HG03196 (cell line): ENCODE results near the gene DCDC2B.
"Not testable (repeated sequence)": the region's sequence is repeated elsewhere in the genome, so short reads cannot be mapped to it uniquely, and the experiment has no call there.

Source experiments
- ATAC-seq: cut with Tn5 transposase; IDR thresholded peaks from one replicate; pipeline ENCODE4 v1.9.1; 2021; ENCODE audit not compliant: unreplicated experiment

DCDC2B gene

GRCh38 chr1:32255072-32256071 lies 46.5 kb downstream of the DCDC2B start:
- ATAC-seq: no peak

GRCh38 chr1:32256473-32257226 lies 47.8 kb downstream of the DCDC2B start:
- no peak for ATAC-seq

GRCh38 chr1:32257227-32257508 lies 48.3 kb downstream of the DCDC2B start:
- no peak for ATAC-seq

GRCh38 chr1:32263236-32263593 lies 54.3 kb downstream of the DCDC2B start:
- not testable (repeated sequence) for ATAC-seq

GRCh38 chr1:32263744-32264143 lies 54.9 kb downstream of the DCDC2B start:
- no peak for ATAC-seq
